ENCODE results near the gene STEAP1.

DNA sequence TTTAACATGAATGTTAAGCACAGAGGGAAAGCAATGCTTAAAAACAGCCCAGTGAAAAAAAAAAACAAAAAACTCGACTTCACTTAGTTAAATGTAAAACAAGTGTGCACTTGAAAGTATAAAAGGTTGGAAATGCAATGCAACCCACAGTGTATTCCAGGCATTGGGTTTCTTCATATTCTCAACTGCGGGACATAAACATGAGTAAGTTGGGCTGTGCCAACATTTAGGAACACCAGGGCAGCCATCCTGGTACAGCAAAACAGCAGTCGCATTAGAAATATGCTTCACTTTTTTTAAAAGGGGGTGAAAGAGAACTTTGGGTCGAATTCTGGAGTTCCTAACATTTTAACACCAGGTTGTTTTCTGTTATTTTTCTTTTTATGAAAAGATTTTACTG, 937 bp downstream of the STEAP1 start:
- TF ChIP-seq, protein P1, sequence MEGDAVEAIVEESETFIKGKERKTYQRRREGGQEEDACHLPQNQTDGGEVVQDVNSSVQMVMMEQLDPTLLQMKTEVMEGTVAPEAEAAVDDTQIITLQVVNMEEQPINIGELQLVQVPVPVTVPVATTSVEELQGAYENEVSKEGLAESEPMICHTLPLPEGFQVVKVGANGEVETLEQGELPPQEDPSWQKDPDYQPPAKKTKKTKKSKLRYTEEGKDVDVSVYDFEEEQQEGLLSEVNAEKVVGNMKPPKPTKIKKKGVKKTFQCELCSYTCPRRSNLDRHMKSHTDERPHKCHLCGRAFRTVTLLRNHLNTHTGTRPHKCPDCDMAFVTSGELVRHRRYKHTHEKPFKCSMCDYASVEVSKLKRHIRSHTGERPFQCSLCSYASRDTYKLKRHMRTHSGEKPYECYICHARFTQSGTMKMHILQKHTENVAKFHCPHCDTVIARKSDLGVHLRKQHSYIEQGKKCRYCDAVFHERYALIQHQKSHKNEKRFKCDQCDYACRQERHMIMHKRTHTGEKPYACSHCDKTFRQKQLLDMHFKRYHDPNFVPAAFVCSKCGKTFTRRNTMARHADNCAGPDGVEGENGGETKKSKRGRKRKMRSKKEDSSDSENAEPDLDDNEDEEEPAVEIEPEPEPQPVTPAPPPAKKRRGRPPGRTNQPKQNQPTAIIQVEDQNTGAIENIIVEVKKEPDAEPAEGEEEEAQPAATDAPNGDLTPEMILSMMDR (IDR thresholded peaks at IDR 0.05; ENCODE audit: low read depth, low read length), result no peak
- TF ChIP-seq EZH2phosphoT487 (IDR thresholded peaks at IDR 0.05; ENCODE audit: low read depth), result no peak

Data from OCI-LY3 (cell line).